ENCODE data around the gene BBS9. TPM values are rescaled to one million over a fixed set of nuclear protein-coding genes. Genes with fewer than 3 reads are reported as not detected.

Gene BBS9
- total RNA-seq, 2 donors from 2014 or later: 10.8 to 13.5 TPM

DNA sequence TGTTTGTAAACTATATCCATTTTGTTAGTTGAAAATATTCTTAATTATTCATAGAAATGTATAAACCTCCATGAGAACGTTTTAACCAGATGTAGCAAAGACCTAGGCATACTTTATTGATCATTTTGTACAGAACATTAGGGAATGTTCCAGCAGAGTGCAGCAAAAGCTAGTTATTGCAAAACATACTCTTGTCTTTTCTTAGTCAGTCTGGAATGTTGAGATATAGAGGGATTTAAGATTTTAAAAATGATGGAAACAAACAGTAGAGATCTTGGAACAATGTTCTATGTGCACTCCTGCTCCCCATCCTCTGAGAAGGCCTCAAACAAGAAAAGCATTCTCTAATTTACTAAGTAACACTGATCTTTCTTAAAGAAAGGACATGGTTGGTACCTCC, 292.1 kb downstream of the BBS9 start:
- Mint-ChIP-seq H3K9me3 (no peaks in the 10 kb centered on the region), H3K4me1 (ENCODE audit: low read depth) (no peaks in the 10 kb centered on the region), H3K36me3 (ENCODE audit: insufficient read depth in 2 of 2) (no peaks in the 10 kb centered on the region), H3K4me3 (no peak overlapping the region), H3K27me3 (ENCODE audit: low read depth) (no peaks in the 10 kb centered on the region), H3K27ac (no peak overlapping the region)
- ATAC-seq (replicated peaks in 1 of 2) (no peak), DNase-seq (no peak)

DNA sequence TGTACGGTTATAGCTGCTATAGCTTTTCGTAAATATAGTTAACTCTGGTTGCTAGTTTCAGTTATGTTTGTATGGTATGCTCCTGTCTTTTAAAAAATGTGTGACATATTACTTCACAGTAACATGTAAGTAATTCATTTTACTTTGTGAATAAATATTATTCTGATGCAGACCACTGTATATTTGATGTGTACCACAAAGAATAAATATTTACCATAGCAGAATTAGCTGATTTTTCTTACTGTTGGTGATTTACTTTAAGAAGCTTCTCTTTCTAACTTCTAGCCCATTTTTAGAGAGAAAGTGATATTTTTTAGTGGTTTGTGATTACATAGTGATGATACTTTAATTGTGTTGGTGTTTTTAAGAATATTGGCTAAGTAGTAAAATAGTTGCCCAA, 292.8 kb downstream of the BBS9 start:
- Mint-ChIP-seq H3K9me3 (no peaks in the 10 kb centered on the region), H3K27me3 (ENCODE audit: low read depth) (no peaks in the 10 kb centered on the region), H3K36me3 (ENCODE audit: insufficient read depth in 2 of 2) (no peaks in the 10 kb centered on the region), H3K27ac (no peak overlapping the region), H3K4me3 (no peak overlapping the region), H3K4me1 (ENCODE audit: low read depth) (no peaks in the 10 kb centered on the region)
- ATAC-seq (replicated peaks in 1 of 2) (no peak), DNase-seq (no peak)

DNA sequence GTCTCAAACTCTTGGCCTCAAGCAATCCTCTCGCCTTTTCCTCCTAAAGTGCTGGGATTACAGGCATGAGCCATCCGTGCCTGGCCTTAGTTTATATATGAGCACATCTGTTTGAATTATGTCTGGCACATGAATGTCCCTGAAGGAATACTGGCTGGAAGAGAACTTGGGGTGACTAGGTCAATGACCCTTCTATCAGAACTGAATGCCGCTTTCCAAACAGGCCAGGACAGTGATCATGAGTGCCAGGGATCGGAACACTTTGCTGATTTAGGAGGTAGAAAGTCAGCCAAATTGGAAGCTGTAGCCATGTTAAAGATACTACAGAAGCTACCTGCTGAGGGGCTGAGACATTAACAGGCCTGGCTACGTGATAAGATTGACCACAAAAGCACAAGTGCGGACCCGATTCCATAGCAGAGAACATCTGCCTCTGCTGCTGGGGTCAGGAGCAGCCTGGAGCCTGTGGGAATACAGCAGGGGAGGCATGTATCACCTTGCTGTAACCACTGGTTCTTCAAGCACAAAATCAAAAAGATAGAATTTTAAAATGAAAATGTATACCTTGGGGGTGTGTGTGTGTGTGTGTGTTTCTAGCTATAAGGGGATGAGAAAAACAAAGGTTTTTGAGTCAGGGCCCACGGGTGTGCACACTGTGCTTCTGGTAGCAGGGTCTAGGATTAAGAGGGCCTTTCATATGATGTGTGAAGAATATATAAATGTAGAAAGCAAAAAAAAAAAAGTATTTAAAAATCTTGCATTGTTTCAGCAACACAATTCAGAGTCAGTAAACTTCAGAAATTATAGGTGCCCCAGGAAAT, 293.7 kb downstream of the BBS9 start:
- no peak overlapping the region for H3K4me3 Mint-ChIP-seq
- ATAC-seq (replicated peaks in 1 of 2) (no peak), DNase-seq (no peak)
- H3K9me3 Mint-ChIP-seq: no peaks in the 10 kb centered on the region
- no peaks in the 10 kb centered on the region for H3K4me1 Mint-ChIP-seq (ENCODE audit: low read depth)
- no peak overlapping the region for H3K27ac Mint-ChIP-seq
- H3K27me3 Mint-ChIP-seq (ENCODE audit: low read depth): no peaks in the 10 kb centered on the region
- no peaks in the 10 kb centered on the region for H3K36me3 Mint-ChIP-seq (ENCODE audit: insufficient read depth in 2 of 2)

DNA sequence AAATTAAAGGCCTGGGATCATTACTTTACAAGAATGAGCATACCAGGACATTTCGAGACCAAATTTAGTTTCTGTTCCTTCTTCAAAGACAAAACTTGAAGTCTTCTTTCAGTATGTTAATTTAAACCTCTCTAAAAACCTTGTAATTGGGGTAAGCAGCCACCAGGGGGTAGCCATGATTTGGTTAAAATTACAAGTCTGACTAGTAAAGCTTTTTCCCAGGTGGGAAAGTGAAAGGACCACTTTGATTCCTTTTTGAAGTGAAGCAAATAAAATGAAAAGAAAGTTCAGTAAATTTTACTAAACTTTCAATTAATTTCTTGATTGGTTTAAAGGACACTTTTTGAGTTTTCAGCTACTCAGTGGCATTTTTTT, 294.3 kb downstream of the BBS9 start:
- Mint-ChIP-seq H3K36me3 (ENCODE audit: insufficient read depth in 2 of 2) (no peaks in the 10 kb centered on the region), H3K27ac (no peak overlapping the region), H3K9me3 (no peaks in the 10 kb centered on the region), H3K27me3 (ENCODE audit: low read depth) (no peaks in the 10 kb centered on the region), H3K4me1 (ENCODE audit: low read depth) (no peaks in the 10 kb centered on the region), H3K4me3 (no peak overlapping the region)
- ATAC-seq (replicated peaks in 1 of 2) (no peak), DNase-seq (peak in 1 of 2 donors; percentile 10)

DNA sequence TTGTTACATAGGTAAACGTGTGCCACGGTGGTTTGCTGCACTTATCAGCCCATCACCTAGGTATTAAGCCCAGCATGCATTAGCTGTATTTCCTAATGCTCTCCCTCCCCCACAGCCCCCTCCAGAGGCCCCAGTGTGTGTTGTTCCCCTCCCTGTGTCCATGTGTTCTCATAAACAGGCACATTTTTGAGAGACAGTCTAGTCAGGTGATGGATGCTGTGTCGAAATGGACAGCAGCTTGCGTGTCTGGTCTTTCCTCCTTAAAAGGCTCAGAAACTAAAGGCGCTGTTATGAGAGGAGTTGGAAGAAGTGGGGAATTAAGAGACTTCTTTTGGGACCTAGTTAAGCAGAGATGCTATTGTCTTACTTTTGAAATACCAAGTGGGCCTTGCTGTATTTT, 296.0 kb downstream of the BBS9 start:
- no peak for ATAC-seq (replicated peaks in 1 of 2)
- H3K4me1 Mint-ChIP-seq (ENCODE audit: low read depth): no peaks in the 10 kb centered on the region
- H3K27me3 Mint-ChIP-seq (ENCODE audit: low read depth): no peaks in the 10 kb centered on the region
- H3K27ac Mint-ChIP-seq: no peak overlapping the region
- no peak overlapping the region for H3K4me3 Mint-ChIP-seq
- no peak for DNase-seq
- H3K9me3 Mint-ChIP-seq: no peaks in the 10 kb centered on the region
- H3K36me3 Mint-ChIP-seq (ENCODE audit: insufficient read depth in 2 of 2): no peaks in the 10 kb centered on the region

DNA sequence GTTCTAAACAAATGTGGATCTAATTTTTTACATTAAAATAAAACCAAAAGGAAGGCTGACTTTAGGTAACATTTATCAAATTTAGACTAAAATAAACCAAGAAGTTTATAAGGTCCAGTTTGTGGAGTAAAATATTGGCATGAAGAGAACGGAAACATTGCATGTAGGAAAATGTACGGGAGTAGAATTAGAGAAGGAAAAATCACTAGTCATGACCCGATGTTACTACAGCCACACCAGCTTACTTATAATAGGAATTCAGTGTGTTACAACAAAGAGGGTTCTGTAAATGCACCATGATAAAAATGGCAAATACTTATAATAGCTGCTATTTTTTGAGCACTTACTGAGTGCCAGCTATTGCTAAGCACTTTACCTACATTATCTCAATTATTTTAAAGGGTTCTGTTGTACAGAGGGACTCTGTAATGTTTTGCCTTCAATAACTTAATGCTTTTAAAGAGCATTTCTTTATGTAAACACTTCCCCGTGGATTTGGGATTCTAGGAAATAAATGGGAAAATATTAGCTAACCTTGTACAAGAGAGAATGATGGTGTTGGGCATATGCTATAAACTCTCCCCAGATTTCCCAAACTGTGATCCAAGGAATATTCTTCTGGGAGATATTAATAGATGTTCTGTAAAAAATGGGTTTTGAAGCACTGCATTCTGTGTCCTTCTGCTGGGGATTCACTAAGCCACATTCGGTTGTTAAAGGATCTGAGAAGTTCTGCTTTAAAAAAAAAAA, 296.7 kb downstream of the BBS9 start:
- no peaks in the 10 kb centered on the region for H3K36me3 Mint-ChIP-seq (ENCODE audit: insufficient read depth in 2 of 2)
- H3K9me3 Mint-ChIP-seq: no peaks in the 10 kb centered on the region
- no peak overlapping the region for H3K4me3 Mint-ChIP-seq
- DNase-seq (no peak), ATAC-seq (replicated peaks in 1 of 2) (no peak)
- no peaks in the 10 kb centered on the region for H3K27me3 Mint-ChIP-seq (ENCODE audit: low read depth)
- H3K27ac Mint-ChIP-seq: no peak overlapping the region
- no peaks in the 10 kb centered on the region for H3K4me1 Mint-ChIP-seq (ENCODE audit: low read depth)

DNA sequence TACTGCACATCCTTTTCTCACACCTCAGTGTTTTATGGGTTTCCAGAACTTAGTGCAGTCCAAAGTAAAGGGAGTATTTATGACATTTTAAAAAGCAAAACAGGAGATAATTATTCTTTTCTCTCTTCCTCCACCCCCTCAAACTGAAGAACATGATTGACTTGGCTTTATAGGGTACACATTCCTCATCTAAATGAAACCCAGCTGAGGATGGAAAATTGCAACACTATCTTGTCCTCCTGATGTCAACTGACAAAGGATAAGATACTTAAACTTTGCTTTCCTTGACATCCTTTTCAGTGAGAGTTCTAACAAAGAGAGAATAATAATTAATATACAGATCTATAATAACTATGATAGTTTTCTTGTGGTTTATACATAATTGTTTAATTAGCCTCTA, 299.1 kb downstream of the BBS9 start:
- Mint-ChIP-seq H3K27ac (no peak overlapping the region), H3K4me3 (no peak overlapping the region), H3K36me3 (ENCODE audit: insufficient read depth in 2 of 2) (no peaks in the 10 kb centered on the region), H3K9me3 (no peaks in the 10 kb centered on the region), H3K4me1 (ENCODE audit: low read depth) (no peaks in the 10 kb centered on the region), H3K27me3 (ENCODE audit: low read depth) (no peaks in the 10 kb centered on the region)
- DNase-seq: no peak
- no peak for ATAC-seq (replicated peaks in 1 of 2)

DNA sequence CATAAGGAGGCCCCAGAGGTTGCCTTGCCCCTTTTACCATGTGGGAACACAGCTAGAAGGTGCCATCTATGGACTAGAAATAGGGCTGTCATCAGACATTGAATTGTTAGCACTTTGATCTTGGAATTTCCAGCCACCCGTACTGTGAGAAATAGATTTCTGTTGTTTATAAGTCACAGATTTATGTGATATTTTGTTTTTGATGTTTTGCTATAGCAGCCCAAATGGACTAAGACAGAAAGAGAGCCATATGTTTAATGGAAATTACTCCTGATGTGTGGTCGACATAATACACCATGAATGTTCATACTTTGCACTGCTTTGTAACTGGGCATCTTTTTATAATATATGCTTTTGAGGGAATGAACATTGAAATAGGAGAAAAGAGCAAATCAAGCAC, 302.2 kb downstream of the BBS9 start:
- Mint-ChIP-seq H3K4me1 (ENCODE audit: low read depth) (no peaks in the 10 kb centered on the region), H3K27me3 (ENCODE audit: low read depth) (no peaks in the 10 kb centered on the region), H3K9me3 (no peaks in the 10 kb centered on the region), H3K27ac (no peak overlapping the region), H3K36me3 (ENCODE audit: insufficient read depth in 2 of 2) (no peaks in the 10 kb centered on the region), H3K4me3 (no peak overlapping the region)
- DNase-seq (no peak), ATAC-seq (replicated peaks in 1 of 2) (no peak)

DNA sequence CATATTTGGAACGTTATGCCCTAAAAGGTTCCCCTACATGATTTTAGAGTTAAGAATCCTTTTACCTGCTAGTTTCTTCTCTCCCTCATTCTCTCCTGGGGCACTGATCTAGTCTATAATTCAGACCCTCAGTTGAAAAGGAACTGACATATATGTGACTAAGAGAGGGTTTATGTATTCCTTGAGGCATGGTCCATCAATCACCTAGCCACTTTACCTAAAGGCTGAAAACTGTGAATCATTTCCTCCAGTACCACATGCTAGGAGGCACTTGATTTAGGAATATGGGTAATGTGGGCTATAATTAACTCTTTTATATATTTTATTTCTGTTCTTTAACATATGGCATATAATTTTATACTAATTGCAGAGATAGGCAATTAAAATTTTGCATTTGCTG, 303.5 kb downstream of the BBS9 start:
- DNase-seq: no peak
- no peak overlapping the region for H3K4me3 Mint-ChIP-seq
- no peaks in the 10 kb centered on the region for H3K9me3 Mint-ChIP-seq
- H3K4me1 Mint-ChIP-seq (ENCODE audit: low read depth): no peaks in the 10 kb centered on the region
- no peak overlapping the region for H3K27ac Mint-ChIP-seq
- no peak for ATAC-seq (replicated peaks in 1 of 2)
- no peaks in the 10 kb centered on the region for H3K27me3 Mint-ChIP-seq (ENCODE audit: low read depth)
- H3K36me3 Mint-ChIP-seq (ENCODE audit: insufficient read depth in 2 of 2): no peaks in the 10 kb centered on the region

DNA sequence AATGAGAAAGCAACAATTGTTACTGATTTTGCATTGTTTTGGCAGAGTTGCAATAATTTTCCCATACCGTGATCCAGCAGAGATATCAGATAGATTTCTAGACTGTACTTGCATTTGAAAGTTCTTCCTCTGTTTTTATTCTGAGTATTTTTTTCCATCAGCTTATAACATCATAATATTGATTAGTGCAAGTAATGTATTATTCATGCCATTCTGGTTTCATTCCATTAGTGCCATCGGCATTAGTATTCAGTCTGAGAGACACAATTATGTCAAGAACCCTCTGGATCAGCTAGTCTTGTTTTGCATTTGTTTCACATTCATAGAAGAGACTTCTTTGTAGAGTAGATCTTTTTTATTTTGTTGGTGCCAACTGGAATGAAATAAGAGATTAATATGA, 304.0 kb downstream of the BBS9 start:
- Mint-ChIP-seq H3K4me1 (ENCODE audit: low read depth) (no peaks in the 10 kb centered on the region), H3K36me3 (ENCODE audit: insufficient read depth in 2 of 2) (no peaks in the 10 kb centered on the region), H3K27me3 (ENCODE audit: low read depth) (no peaks in the 10 kb centered on the region), H3K9me3 (no peaks in the 10 kb centered on the region), H3K27ac (no peak overlapping the region), H3K4me3 (no peak overlapping the region)
- ATAC-seq (replicated peaks in 1 of 2): no peak
- DNase-seq: no peak

DNA sequence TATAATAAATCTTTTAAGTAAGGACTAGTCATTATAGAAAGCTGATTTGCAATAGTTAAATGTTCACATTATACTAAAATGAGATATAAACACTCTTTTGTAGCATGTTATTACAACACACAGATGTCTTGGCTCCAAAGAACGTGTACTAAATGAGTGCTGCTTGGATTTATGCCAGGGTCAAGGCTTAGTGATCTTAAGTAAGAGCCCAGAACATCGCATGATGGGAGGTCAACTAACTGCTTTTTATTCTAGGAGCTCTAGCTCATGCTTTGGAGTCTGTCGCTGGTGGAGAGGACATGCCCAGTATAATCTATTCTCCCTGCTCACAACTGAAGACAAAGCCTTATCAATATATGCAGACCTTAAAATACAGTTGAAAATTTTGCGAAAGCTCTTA, 315.1 kb downstream of the BBS9 start:
- Mint-ChIP-seq H3K9me3 (no peaks in the 10 kb centered on the region), H3K27me3 (ENCODE audit: low read depth) (no peaks in the 10 kb centered on the region), H3K27ac (no peak overlapping the region), H3K36me3 (ENCODE audit: insufficient read depth in 2 of 2) (no peaks in the 10 kb centered on the region), H3K4me3 (no peak overlapping the region), H3K4me1 (ENCODE audit: low read depth) (no peaks in the 10 kb centered on the region)
- ATAC-seq (replicated peaks in 1 of 2) (no peak), DNase-seq (no peak)

DNA sequence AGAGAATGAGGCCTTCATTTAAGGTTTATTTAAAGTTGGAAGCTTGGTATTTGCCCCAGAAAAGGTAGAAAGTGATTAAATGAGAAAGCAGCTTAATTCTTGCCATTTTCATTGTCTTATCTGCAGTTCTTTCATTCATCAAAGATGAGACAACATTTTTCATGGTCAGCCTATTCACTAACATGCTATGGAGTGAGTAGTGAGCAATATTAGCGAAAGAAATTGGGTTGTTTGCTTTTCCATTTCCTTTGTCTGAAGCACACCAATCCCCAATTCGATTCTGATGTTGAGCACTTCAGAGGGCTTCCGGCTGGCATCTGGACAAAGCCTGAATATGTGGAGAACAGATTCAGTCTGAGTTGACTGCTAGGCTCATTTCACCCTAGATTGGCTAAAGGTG, 317.2 kb downstream of the BBS9 start:
- Mint-ChIP-seq H3K27ac (no peak overlapping the region), H3K4me1 (ENCODE audit: low read depth) (peaks cover 9% of the 10 kb centered on the region), H3K27me3 (ENCODE audit: low read depth) (no peaks in the 10 kb centered on the region), H3K9me3 (no peaks in the 10 kb centered on the region), H3K36me3 (ENCODE audit: insufficient read depth in 2 of 2) (no peaks in the 10 kb centered on the region), H3K4me3 (no peak overlapping the region)
- DNase-seq: no peak
- no peak for ATAC-seq (replicated peaks in 1 of 2)

DNA sequence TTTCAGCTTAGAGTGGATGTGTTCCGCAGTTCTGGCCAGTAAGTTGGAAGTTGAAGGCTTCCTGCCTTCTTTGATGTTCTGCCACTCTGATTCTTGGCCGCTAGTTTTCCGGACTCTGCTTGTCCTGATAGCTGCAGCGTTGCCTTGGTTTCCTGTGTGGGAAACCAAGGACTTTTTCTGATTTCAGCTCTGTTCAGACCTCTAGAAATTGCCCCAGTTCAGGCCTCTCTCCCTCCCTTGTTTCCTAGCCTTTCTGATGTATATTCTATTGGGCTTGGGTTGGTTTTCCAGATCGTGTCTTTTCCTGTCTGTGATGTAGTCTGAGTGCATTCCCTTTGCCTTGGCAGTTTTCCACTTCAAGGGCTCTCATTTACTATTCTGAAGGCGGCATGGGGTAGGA, 318.7 kb downstream of the BBS9 start:
- no peak for ATAC-seq (replicated peaks in 1 of 2)

DNA sequence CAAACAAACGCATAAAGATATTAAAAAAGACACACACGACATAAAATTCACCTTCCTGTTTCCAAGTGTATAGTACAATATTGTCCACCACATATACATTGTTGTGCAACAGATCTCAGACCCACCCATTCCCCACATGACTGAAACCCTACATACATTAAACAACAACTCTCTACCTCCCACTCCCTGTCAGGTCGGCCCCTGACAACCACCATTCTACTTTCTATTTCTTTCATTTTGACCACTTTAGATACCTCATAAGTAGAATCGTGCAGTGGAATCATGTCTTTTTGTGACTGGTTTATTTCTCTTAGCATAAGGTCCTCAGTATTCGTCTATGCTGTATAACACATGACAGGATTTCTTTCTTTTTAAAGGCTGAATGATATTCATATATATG, 320.5 kb downstream of the BBS9 start:
- Mint-ChIP-seq H3K27ac (no peak overlapping the region), H3K4me3 (no peak overlapping the region), H3K9me3 (no peaks in the 10 kb centered on the region), H3K36me3 (ENCODE audit: insufficient read depth in 2 of 2) (no peaks in the 10 kb centered on the region), H3K27me3 (ENCODE audit: low read depth) (no peaks in the 10 kb centered on the region), H3K4me1 (ENCODE audit: low read depth) (peaks cover 9% of the 10 kb centered on the region)
- ATAC-seq (replicated peaks in 1 of 2) (peak; percentile 22 to 68), DNase-seq (no peak)

More for the DNA sequence above, 318.7 kb downstream of the BBS9 start:
- no peak overlapping the region for H3K4me3 Mint-ChIP-seq
- no peaks in the 10 kb centered on the region for H3K36me3 Mint-ChIP-seq (ENCODE audit: insufficient read depth in 2 of 2)
- H3K27me3 Mint-ChIP-seq (ENCODE audit: low read depth): no peaks in the 10 kb centered on the region
- no peak overlapping the region for H3K27ac Mint-ChIP-seq
- no peaks in the 10 kb centered on the region for H3K9me3 Mint-ChIP-seq
- peaks cover 9% of the 10 kb centered on the region for H3K4me1 Mint-ChIP-seq (ENCODE audit: low read depth)
- DNase-seq: no peak

All from activated T-cell treated with anti-CD3 and anti-CD28 coated beads, Interleukin-2, amount 50 U/mL, for 72 hours (primary cell).